Umbilical cord (tissue), 2 donors: ENCODE results near the gene SNN. TPM values are rescaled to one million over a fixed set of nuclear protein-coding genes. Genes with fewer than 3 reads are reported as not detected.

ENCODE experiments used
- DNase-seq: peaks from one replicate; pipeline ENCODE4 v3.0.0-alpha.2; 2015; ENCODE audit warnings: low spot score
- total RNA-seq: library from RNA; depleted of rRNA; stranded (reverse); fragments of >200 nt; gene quantifications from one replicate; pipeline ENCODE4 v1.2.3, GENCODE V29; 2014; ENCODE audit warnings: low replicate concordance; ENCODE audit not compliant: insufficient read depth

SNN gene
- 6.0 TPM for total RNA-seq

DNA sequence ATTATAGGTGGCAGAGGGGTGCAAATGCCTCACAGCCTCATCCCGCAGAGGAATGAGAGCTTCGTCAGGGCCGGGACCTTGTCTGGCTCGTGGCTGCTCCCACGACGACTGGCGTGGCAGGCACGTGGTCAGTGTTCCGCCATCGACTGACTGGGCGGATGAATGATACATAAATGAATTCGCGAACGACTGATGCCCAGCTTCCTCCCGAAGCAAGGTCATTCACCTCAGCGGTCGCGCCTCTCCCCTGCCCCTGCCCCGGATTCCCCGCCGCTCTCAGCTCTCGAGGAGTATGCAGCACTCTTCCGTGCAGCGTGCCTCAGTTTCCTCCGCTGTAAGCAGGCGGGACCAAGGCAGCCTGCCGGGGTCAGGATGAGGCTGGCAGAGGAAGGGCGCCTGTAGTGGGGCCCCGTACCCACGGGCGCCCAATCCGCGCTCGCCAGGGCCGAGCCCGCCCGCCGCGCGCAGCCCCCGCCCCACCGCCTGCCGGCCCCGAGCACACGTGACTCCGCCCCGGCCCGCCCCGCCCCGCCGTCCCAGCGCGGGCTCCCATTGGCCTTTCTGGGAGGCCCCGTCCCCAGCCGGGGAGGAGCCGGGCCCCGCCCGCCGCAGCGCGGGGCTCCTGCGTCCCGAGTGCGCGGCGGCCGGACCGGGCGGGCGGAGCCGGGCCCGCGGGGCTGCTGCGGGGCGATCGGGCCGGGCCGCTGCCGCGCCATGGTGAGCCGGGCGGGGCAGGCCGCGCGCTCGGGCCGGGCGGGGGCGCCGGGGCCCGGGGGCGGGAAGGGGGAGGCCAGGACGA lies at the start of gene SNN:
Gene SNN, plus strand, starts transcription at position 632 of the 799 bp plus-strand sequence. CDS start 7,605 bp downstream, outside the sequence.
- DNase-seq: peak; percentile 92

DNA sequence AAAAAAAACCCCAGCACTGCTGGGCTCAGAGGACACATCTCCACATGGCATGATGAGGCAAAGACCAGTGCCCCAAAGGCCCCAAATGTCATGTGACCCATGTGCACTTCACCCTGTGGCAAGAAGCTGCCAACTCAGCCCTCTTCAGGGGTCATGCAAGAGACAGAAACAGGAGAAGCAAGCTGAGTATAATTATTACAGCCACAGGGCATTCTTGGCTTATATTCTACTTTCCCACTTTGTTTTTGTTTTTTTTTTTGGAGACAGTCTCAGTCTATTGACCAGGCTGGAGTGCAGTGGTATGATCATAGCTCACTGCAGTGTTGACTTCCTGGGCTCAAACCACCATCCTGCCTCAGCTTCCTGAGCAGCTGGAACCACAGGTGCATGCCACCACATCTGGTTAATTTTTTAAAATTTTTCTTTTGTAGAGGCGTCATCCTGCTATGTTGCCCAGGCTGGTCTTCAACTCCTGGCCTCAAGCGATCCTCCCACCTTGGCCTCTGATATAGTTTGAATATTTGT lies 48.9 kb upstream of the SNN start:
- no peak for DNase-seq

DNA sequence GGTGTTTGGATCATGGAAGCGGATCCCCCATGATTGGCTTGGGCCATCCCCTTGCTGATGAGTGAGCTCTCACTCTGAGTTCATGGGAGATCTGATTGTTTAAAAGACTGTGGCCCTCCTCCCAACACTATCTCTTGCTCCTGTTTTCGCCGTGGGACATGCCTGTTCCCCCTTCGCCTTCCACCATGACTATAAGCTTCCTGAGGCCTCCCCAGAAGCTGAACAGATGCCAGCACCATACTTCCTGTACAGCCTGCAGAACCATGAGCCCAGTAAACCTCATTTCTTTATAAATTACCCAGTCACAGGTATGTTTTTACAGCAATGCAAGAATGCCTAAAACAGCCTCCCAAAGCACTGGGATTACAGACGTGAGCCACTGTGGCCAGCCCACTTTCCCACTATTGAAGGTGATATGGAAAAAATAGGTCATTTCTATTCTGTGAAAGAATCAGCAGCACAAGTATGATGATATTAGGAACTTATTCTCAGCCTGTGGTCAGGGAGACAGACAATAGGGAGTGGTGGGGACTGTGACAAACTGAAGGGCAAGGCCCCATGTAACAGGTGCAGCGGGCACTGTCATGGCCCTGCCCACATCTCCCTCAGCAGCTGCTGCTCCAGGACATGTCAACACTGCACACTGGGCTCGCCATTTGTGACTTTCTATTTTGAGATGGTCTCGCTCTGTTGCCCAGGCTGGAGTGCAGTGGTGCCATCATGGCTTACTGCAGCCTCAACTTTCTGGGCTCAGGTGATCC lies 47.8 kb upstream of the SNN start:
- DNase-seq: no peak

DNA sequence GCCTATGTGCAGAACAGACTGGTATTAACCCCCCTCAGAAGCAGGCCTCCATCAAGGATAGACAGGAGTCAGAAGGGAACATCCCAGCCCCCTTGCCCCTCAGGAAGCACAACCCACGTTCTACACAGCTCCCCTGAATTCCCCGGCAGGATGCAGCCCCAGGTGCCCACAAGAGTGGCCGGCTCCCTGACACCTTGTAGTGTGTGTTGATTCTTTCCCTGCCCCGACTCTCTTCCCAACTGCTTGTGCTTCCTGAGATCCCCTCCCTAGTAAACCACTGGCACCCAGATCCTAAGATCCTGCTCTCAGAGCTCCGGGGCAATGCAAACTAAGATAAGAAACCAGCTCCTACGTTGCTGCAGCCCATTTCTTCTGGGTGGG lies 46.7 kb upstream of the SNN start:
- no peak for DNase-seq

DNA sequence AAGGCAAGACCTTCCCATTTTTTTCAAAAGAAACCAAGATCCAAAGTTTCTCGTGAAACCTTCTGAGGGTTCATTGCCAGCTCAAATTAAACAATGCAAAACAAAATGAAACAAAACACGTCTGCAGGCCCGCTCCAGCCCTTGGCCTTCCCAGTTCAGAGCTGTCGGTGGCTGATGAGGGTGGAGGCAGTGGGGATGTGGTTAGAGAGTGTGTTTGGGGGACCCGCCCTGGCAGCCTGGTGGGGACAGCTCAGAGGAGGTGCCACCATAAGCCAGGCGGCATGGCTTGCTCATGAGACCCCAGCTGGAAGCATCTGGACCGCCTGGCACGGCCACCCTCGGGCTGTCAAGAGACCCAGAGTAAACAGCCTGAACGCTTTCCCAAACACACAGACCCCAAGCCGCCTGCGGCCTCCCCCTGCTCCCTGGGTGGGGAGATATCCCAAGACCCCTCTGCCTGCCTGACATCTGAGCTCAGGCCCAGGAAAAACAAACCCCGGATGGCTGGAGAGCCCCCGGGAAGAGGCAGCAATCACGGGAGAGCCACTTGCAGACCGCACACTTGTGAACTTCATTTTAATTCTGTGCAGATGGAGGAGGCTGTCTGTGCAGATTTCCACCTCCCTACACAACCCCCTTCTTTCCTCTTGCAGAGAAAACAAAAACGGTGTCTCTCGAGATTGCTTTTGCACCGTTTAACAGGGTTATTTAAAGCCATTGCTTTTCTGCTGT lies 46.2 kb upstream of the SNN start:
- DNase-seq: no peak

DNA sequence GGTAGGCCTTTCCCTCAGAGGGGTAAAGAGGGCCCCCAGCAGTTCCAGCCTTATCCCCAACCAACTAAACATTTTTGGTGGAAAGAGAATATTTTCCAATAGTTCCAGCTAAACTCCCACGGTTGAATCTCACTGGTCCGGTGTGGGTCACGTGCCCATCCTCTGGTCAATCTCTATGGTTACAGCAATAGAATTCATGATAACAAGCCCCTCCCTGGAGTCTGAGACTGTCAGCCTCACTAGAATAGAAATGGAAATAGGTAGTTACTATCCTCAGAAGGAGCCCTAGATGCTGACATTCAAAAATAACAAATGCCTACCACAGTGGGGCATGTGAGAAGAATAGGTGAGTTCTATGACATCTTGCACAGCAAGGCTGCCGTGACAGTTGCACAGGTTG lies 44.0 kb upstream of the SNN start:
- DNase-seq: no peak

DNA sequence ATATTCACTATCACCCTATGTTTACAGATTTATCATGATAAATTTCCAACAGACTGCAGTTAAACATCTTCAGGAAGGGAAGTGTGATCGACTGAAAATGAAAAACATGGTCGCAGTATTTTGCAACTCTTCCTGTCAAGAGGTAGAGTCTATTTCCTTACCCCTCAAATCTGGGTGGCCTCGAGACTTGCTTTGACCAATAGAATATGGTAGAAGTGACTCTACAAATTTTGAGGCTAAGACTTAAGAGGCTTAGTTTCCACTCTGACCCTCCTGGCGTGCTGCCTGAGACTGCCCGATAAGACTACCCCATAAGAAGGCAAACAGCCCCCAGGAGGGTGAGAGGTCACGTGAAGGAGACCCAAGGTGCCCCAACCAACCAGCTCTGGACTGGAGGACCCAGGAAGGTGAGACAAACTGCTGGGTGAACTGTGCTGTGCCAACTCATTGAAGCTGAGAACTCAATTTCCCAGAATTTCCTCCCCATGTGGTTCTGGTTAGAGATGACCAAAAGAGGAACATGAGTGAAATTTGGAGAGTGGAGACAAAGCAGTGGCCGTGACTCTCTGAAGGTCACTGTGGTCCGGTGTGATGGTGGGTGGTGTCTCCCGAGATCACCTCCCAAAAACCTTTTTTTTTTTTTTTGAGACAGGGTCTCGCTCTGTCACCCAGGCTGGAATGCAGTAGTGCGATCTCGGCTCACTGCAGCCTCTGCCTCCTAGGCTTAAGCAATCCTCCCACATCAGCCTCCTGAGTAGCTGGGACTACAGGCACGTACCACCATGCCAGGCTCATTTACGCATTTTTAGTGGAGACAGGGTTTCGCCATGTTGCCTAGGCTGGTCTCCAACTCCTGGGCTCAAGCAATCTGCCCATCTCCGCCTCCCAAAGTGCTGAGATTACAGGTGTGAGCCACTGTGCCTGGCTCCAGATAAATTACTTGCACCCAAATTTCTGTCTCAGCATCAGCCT lies 43.3 kb upstream of the SNN start:
- DNase-seq: no peak

DNA sequence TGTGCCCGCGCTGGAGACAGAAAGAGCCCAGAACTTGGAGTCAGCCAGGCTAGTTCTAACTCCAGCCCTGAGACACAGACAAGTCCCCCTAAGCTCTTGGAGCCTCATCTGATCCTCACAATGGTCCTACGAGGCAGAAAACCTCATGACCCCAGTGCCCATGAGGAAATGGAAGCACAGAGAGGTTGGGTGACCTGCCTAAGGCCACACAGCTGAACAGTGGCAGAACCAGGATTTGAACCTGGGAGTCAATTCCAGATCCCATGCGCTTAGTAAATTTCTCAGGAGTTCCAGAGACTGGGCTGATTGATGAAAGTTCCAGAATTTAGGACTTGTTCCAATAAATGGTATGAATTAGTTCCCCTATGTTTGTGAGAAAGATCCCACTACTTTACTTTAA lies 42.5 kb upstream of the SNN start:
- no peak for DNase-seq

DNA sequence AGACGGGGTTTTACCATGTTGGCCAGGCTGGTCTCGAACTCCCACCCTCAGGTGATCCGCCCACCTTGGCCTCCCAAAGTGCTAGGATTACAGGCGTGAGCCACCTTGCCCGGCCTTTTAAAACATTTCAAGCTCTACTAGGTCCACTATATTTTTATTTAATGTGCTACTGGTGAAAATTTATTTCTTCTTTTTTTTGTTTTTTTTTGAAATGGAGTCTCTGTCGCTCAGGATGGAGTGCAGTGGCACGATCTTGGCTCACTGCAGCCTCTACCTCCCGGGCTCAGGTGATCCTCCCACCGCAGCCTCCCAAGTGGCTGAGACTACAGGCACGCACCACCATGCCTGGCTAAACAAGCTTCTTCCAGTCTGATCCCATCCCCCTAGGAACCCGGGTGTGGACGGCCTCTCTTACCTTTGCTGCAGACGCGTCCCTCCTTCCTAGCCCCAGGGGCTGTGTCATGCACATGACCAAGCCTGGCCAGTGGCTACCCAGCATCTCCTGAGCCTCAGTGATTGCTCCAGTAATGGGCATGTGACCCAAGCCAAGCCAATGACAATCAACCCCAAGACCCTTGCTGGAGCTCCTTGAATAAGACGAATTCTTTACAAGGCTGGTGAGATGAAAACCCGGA lies 41.5 kb upstream of the SNN start:
- DNase-seq: no peak

DNA sequence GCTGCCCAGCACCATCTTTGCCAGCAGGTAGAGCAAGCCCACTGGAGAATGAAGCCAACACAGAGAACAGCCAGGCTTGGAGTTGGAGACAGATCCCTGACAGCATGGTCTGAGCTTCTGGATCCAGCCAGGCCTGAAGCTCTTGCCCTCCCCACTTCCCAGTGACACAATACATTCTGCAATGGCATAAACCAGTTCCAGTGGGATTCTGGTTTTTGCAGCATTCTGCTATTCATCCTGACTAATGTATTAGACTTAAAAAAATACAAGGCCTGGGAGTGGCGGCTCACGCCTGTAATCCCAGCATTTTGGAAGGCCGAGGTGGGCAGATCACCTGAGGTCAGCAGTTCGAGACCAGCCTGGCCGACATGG lies 41.0 kb upstream of the SNN start:
- DNase-seq: no peak

DNA sequence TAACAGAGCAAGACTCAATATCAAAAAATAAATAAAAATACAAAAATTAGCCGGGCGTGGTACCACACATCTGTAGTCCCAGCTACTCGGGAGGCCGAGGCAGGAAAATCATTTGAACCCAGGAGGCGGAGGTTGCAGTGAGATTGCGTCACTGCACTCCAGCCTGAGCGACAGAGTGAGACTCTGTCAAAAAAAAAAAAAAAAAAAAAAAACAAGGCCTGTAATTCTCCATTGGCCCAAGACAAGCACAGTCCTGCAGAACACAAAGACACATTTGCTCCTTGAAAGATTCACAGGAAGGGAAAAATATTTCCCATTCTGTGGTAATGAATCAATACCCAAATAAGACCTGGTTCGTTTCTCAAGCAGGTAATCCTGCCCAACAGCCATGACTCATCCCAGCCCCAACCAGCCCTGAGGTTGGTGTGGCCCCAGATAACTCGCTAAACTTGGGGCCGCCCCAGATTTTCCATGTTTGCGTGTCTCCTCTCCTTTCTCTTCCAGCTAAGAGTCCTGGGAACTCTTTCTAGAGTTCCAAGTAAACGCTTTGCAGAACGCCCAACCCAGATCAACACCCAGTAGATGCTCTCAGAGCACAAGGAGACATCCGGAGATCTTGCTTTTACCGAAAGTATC lies 40.3 kb upstream of the SNN start:
- peak; percentile 70 for DNase-seq

DNA sequence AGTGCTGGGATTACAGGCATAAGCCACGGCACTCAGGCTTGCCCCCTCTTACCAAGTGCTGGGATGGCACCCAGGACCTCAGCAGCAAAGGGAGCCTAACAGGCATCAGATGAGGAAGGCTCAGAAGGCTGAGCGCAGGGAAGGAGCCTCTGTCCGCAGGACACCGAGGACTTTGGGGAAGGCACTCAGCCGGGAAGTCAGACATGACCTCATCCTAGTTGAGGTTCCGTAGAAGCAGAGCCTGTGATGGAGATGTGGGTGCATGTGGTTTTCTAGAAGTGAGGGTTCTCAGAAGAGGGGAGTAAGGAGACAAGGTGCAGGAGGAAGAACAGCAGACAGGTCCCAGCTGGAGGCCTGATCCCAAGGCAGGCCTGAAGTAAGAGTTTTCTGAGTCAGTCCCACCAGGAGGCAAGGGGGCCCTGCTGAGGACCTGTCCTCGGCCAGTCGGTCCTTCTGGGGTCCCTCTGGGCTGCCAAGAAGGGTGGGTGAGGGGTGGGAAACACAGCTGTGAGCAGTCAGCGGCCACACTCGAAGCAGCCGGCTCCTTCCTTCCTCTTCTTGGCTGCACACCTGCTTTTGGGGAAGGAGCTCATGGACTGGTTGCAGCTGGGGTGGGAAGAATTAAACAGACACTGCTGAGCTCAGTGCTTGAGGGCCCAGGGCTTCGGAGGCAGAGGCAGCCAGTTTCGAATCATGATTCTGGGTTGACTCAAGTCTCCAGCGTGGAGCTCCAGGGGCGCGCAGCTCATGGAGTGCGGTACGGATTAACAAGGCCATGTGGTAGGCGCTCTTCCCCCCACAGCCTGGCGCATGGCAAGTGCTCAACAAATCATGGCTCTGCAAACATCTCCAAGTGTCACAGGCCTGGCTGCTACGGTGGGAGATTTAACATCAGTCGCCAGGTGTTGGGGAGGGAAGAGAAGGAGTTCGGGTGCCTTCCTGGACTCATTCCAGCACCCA lies 38.9 kb upstream of the SNN start:
- peak; percentile 77 for DNase-seq

DNA sequence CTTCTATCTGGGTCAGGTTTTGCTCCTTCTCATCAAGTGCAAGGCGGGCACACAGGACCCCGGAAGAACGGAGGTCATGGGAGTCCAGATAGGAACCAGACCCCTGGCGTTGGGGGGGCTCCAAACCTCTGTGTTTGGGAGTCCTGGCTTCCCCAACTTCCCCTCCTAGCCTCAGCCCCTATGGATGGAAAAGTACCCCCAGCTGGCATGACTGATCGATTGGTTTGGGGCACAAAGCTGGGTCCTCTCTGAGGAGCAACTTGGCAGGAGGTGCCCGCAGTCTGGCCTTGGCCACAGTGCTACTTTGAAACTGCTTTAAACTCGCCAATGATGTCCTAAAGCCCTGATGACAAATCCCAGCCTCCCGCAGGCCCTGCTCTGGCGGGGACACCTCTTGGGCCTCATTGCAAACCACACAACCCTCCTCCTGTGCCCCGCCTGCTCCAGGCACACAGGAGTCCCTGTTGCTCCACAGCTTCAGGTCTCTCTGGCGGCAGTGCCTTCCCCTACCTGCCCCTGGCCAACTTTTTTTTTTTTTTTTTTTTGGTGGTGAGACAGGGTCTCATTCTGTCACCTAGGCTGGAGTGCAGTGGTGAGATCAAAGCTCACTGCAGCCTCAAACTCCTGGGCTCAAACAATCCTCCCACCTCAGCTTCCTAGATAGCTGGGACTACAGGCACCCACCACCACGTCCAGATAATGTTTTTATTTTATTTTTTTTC lies 38.0 kb upstream of the SNN start:
- no peak for DNase-seq

DNA sequence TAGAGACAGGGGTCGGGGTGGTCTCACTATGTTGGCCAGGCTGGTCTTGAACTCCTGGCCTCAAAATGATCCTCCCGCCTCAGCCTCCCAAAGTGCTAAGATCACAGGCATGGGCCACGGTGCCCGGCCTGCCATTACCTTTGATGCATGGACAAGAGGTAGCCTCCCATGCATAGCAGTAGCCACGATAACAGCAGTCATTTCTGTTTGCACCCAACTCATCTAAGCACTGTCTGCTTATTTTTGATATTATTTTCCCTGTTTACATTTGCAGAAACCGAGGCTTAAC lies 37.5 kb upstream of the SNN start:
- DNase-seq: no peak

DNA sequence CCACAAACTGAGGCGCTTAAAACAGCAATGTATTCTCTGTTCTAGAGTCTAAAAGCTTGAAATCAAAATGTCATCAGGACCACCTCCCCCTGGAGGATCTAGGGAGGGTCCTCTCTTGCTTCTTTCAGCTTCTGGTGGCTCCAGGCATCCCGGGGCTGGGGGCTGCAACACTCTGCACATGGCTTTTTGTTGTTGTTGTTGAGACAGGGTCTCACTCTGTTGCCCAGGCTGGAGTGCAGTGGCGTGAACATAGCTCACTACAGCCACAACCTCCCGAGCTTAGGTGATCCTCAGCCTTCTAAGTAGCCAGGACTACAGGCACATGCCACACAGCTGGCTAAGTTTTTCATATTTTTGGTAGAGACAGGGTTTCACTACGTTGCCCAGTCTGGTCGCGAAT lies 37.0 kb upstream of the SNN start:
- DNase-seq: no peak

DNA sequence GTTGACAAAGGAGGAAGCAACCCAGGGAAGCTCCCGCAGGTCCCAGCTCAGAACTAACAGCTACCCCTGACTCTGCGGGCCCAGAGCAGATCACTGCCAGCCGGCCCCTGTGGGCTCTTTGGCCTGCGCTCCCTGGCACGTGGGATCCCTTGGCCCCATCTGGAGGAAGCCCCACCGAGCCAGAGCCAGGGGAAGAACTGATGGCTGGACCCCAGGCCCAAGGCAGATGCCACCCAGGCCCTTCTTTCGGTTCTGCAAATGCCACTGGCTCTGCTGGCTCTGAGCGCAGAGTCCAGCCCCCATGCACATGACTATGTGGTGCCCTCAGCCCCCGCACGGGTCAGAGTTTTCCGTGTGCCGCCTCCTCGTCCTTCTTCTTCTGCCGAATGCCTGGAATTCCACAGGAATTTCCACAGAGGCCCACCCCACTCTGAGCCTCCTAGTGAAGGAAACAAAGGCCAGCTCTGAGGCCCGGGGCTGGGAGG lies 35.8 kb upstream of the SNN start:
- DNase-seq: peak; percentile 92

DNA sequence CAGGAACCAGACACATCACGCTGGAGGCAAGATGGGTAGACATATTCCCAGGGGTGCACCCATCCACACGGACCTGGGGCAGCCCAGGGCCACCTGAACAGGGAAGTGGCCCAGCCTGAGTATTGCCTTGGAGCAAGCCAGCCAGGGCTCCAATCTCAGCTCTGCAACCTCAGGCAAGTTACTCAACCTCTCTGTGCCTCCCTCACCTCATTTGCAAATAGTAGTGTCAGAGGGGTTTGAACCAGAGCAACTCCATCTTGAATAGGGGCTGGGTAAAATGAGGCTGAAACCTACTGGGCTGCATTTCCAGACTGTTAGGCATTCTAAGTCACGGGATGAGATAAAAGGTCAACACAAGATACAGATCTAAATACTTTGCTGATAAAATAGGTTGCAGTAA lies 35.1 kb upstream of the SNN start:
- no peak for DNase-seq

DNA sequence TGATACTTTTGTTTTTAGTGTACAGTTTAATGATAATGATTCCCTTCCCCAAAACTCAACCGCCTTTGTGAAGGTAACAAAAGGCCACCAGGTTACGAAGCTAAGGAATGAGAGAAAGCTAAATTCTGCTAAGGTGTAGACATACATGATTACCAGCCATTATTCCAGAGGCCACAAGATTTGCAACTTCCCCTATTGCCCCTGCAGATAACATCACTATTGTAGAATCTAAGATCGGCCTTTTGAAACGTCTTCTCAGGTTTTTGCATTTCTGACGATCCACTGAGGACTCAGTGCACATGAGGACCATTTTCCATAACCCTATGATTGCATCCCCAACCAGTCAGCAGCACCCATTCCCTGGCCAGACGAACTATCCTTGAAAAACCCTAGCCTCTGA lies 33.9 kb upstream of the SNN start:
- no peak for DNase-seq
